NCI-H1105 (cell line): ENCODE data around the gene PPP1R18.

Source experiments
- DNase-seq: peaks from one replicate; lab custom pipeline; 2025; lab: John Stamatoyannopoulos, UW

PPP1R18 gene

GRCh38 chr6:30689022-30689865 lies 2.8 kb upstream of the PPP1R18 start:
- DNase-seq = no peak

GRCh38 chr6:30688569-30688968 lies 2.1 kb upstream of the PPP1R18 start:
- no peak for DNase-seq

DNA sequence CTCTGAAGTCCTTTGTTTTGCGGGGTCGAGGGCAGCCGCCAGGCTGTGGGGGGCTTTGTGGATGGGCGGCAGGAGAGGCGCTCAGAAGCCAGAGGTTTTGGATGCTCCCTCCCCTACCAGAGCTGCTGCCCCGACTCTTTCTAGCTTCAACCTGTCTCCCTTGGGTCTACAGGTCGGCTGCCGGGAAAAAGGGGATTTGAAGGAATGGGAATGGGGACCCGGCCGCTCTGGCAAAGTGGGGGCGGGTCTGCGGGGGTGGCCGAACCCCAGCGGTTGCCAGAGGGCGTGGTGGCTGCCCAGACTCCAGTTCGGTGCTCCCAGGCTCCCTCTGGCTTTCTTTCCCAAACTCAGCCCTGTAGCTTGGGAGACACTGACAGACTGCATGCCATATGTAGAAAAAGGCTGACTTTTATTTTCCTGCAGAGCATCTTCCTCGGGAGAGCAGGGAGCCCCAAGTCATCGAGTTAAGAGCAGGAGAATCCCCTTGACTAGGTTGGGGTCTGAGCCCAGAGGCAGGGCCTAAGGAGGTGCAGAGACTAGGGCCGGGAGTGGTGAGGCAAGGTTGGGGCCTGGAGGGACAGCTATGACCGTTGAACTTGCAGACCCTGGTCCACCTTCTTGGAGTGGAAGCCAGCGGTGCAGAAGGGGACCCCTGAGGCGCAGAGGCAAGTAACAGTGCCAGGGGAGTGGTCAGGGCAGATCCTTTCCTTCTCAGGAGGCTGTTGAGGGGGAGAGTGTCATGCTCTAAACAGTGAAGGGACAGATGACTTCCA lies 1.4 kb upstream of the PPP1R18 start:
- peak; percentile 37 for DNase-seq

DNA sequence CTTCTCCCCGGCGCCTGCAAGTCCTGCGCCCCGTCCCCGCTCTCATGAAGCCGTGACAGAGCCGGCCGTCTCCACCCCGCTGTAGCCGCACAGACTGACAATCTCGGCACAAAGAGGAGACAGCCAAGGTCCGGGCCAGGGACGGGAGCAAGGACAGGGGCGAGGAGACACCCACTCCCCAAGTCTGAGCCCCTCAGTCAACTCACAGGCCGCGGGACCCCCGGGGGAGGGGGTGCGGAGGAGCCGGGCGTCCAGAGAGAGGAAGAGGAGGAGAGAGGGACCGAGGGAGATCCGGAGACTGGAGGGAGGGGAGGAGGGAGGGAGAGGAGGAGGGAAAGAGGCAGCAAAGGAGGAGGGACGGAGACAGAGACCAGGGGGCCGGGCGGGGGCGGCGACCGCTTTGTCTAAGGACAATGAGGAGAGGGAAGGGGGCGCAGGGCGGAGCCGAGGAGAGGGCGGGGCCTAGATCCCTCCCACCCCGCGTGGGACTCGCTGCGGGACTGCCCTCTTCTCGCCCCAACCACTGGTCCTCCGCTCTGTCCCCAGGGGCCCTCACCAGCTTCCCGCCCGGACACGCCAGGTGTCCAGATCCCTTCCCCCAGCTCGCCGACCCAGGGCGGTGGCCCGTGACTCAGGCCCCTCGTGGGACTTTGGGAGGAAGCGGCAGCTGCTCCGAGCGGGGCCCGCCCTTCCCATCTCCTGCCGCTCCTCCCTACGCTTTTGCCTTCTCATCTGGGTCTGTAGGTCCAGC lies 638 bp upstream of the PPP1R18 start:
- peak; percentile 84 for DNase-seq

- no peak for DNase-seq
These were observed 1.1 kb downstream of the PPP1R18 start for GRCh38 chr6:30685157-30686008.

- no peak for DNase-seq
These were observed 1.9 kb downstream of the PPP1R18 start for GRCh38 chr6:30684386-30685156.

- no peak for DNase-seq
These were observed 2.5 kb downstream of the PPP1R18 start for GRCh38 chr6:30683980-30684338.

DNA sequence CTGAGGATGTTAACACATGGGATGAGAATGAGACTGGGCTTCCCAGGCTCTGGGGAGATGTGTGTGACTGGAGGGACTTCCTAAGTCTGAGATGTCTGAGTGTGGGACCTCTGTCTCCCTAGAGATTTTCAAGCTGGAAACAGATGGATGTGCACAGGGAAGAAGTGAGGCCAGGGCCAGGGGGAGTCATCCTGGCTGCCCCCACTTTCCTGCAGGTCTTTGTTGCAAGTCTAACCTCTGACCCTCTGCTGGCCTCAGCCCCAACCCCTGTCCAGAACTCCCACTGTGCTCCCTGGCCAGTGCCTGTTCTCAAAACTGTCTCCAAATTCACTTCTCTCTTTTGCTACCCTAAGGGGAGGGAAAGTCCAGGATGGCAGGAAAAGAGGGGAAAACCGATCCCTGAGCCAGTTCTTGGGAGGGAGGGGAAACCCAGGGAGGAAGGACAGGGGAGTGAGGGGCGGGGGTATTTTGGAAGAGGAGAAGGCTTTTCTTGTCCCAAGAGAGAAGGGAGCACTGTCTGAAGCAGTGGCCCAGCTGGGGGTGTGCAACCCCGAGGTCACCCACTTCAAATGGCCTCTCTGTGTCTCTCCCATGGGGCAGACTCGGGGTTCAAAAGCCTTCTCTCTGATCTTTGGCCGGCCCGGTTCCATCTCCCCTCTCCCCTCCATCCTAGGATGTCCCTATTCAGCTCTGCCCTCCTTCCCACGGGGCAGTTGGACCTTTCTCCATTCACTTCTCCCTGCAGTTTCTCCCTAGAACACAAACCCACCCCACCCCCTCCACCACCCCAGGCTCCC lies 3.1 kb downstream of the PPP1R18 start:
- no peak for DNase-seq

DNA sequence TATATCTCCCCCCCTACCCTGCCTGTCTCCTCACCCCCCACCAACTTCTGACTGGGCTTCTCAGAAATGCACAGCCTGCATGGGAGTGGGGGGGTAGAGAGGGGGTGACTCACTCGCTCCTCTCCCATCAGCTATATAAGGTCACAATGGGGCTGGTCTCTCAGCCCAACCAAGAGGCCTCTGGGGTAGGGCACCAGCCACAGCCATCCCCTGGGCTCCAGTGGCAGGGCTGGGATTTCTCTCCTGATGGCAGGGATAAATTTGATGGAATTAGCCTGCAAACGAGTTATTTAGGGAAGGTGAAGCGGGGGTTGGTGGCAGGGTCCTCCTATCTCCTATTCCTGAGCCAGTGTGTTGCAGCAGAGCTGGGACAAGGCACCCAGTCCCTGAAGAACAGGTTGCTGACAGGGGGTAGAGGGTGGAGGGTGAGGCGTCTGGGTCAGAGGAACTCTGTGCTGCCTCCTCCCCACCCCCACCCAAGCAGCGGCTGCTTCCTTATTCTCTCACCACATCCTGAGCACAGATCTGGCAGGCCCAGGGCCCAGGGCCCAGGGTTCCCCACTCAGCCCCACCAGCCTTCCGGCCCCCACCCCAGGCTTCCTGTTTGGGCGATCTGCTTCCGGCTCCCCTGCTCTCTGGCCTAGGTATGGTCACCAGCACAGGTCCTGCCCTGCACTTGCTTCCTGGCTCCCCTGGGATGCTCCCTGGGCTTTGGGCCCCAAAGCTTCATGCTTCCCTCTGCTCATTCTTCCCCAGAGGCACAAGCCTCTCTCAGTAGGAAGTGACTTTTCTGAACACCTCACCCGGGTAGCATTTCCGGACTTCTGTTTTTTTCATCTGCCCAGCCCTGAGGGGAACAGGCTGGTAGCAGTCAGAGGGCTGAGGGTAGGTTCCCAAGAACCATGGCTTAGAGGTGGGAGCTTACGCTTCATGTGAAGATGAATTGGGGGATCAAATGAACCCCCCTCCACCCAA lies 4.0 kb downstream of the PPP1R18 start:
- no peak for DNase-seq

- DNase-seq = no peak
These were observed 4.7 kb downstream of the PPP1R18 start for GRCh38 chr6:30681766-30682142.

- DNase-seq = no peak
These were observed 6.5 kb downstream of the PPP1R18 start for GRCh38 chr6:30679765-30680535.

- DNase-seq = peak; percentile 47
These were observed 7.3 kb downstream of the PPP1R18 start for GRCh38 chr6:30678964-30679726.

- DNase-seq = no peak
These were observed 9.7 kb downstream of the PPP1R18 start for GRCh38 chr6:30676660-30677285.

- peak; percentile 95 for DNase-seq
These were observed 13.8 kb downstream of the PPP1R18 start, which contains the start of gene DHX16 for GRCh38 chr6:30672445-30673253. Gene DHX16, minus strand, starts transcription at chr6:30673006. Its CDS starts 165 bp downstream, at chr6:30672841.

DNA sequence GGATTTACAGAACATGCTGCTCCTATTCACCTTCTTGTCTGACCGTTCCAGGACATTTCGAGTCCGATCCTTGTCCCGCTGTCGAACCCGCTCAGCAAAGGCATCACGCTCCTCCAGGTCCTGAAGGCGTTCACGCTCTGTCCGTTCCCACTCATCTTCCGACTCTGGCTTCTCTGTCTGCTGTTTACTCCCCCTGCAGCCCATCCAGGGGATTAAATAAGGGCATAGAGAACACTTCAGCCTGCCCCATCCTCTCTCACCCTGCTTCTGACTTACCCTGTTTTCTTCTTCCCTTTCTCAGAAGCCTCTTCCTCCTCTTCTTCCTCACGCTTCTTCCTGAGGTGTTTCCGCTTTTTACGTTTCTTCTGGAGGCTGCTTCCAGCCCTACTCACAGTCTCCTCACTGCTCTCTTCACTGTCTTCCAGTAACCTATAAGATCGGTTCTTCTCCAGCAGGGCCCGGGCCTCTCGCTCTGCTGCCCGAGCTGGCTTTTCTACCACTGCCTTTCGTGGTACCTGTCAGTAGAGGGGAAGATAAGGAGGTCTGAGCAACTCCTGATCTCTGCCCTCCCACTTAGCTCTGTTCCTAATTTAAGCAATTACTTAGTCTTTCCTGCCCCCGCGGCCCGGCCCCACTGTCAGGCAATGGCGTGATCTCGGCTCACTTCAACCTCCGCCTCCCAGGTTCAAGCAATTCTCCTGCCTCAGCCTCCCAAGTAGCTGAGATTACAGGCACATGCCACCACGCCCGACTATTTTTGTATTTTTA lies 15.5 kb downstream of the PPP1R18 start:
- no peak for DNase-seq
